Lower leg skin (tissue), 4 donors: Measurements from ENCODE around the gene KIAA0930. TPM values are rescaled to one million over a fixed set of nuclear protein-coding genes. Genes with fewer than 3 reads are reported as not detected.

Experiments used
- DNase-seq, 2 donors: peaks; one replicate each; pipeline ENCODE4 v3.0.0-alpha.2; 2019; ENCODE audit warnings: low spot score in 2 of 2
- H3K4me3 ChIP-seq: fragments of 200-600 bp; sonication (generic); 2 replicates; pipeline ENCODE4 v1.5.1; 2017; ENCODE audit warnings: mild to moderate bottlenecking, low read depth; ENCODE audit not compliant: poor library complexity, severe bottlenecking
- POLR2A ChIP-seq, 2 donors: fragments of 450-650 bp; IDR thresholded peaks; one replicate each; pipeline ENCODE4 v1.6.1; 2016 to 2017; ENCODE audit warnings: antibody characterized with exemption in 2 of 2, mild to moderate bottlenecking in 1 of 2, moderate library complexity in 1 of 2
- WGBS, 2 donors: methylation state at CpG; one replicate each; pipeline ENCODE4 v1.1.5; 2018; 5-methylcytosine and 5-hydroxymethylcytosine counted together
- intact Hi-C: fragments of 100-400 bp; cut with DNase I; formaldehyde crosslinking; loops from one replicate; pipeline ENCODE4 v1.15.0; 2023; ENCODE audit warnings: low total_unique reads
- total RNA-seq, 4 donors: library from RNA; depleted of rRNA; stranded (reverse); fragments of >200 nt; gene quantifications; one replicate each; pipeline ENCODE4 v1.1.0, GENCODE V29; 2016
- TF ChIP-seq, protein P1 (sequence below), 3 donors: fragments of 450-650 bp; IDR thresholded peaks; one replicate each; pipeline ENCODE4 v1.5.1; 2016; ENCODE audit warnings: antibody characterized with exemption in 3 of 3, mild to moderate bottlenecking in 3 of 3, moderate library complexity in 2 of 3

KIAA0930 gene
- total RNA-seq, 4 donors from 2014 or later, result 47.6 to 143 (median 96.8) TPM

- intact Hi-C loops, result no loop called here
- TF ChIP-seq, protein P1, sequence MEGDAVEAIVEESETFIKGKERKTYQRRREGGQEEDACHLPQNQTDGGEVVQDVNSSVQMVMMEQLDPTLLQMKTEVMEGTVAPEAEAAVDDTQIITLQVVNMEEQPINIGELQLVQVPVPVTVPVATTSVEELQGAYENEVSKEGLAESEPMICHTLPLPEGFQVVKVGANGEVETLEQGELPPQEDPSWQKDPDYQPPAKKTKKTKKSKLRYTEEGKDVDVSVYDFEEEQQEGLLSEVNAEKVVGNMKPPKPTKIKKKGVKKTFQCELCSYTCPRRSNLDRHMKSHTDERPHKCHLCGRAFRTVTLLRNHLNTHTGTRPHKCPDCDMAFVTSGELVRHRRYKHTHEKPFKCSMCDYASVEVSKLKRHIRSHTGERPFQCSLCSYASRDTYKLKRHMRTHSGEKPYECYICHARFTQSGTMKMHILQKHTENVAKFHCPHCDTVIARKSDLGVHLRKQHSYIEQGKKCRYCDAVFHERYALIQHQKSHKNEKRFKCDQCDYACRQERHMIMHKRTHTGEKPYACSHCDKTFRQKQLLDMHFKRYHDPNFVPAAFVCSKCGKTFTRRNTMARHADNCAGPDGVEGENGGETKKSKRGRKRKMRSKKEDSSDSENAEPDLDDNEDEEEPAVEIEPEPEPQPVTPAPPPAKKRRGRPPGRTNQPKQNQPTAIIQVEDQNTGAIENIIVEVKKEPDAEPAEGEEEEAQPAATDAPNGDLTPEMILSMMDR (IDR thresholded peaks at IDR 0.05), result no peak
- H3K4me3 ChIP-seq, result no peak overlapping the region
- 82 to 90% methylated on average over 8 to 10 of the region's 10 CpGs for WGBS, 2 donors
- DNase-seq, result no peak
Observed at GRCh38 chr22:45233827-45234226, 6.9 kb downstream of the KIAA0930 start.

- 90 to 92% methylated on average over 9 to 10 of the region's 10 CpGs for WGBS, 2 donors
- no peak overlapping the region for H3K4me3 ChIP-seq
- TF ChIP-seq, protein P1 (IDR thresholded peaks at IDR 0.05), result no peak
- no peak for TF ChIP-seq POLR2A (IDR thresholded peaks at IDR 0.05)
- no peak for DNase-seq
- intact Hi-C loops, result no loop called here
Observed at GRCh38 chr22:45233386-45233785, 7.3 kb downstream of the KIAA0930 start.

- WGBS, 2 donors, result 33 to 65% methylated on average over 2 of the region's 2 CpGs
- no peak for DNase-seq
Observed at GRCh38 chr22:45231293-45231692, 9.4 kb downstream of the KIAA0930 start.

DNA sequence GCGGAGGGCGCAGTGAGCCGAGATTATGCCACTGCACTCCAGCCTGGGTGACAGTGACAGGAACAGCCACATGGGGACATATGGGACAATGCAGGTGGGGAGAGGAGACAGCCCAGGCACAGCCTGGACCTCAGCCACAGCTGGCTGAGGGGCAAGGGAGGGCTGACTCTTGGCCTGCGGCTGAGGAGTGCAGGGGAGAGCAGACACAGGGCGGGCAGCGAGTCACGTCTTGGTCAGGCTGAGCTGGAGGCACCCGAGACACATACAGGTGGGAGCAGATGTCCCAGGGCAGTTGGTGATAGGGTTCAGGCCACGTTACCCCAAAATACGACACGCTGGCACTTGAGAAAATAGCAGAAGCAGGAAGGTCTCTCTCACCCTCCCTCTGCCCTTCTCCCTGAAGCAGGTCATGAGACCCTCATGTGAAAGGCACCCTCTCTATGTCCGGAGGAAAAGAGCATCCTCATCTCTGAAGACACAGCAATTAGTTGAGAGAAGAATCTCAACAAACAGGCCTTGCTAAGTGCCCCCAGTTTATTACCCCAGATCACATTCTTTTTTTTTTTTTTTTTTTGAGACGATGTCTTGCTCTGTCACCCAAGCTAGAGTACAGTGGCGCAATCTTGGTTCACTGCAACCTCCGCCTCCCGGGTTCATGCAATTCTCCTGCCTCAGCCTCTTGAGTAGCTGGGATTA, 10.5 kb downstream of the KIAA0930 start:
- DNase-seq, result no peak
- WGBS, 2 donors, result 73 to 87% methylated on average over 16 of the region's 16 CpGs
- intact Hi-C loops, result no loop called here
- TF ChIP-seq, protein P1 (IDR thresholded peaks at IDR 0.05), result no peak
- no peak for TF ChIP-seq POLR2A (IDR thresholded peaks at IDR 0.05)
- H3K4me3 ChIP-seq, result no peak overlapping the region

More at GRCh38 chr22:45231293-45231692, 9.4 kb downstream of the KIAA0930 start:
- no peak overlapping the region for H3K4me3 ChIP-seq
- TF ChIP-seq, protein P1 (IDR thresholded peaks at IDR 0.05), result no peak
- no peak for TF ChIP-seq POLR2A (IDR thresholded peaks at IDR 0.05)
- intact Hi-C loops, result no loop called here

GRCh38 chr22:45229181-45229580, 11.5 kb downstream of the KIAA0930 start:
- 94 to 95% methylated on average over 9 of the region's 13 CpGs for WGBS, 2 donors
- TF ChIP-seq, protein P1 (IDR thresholded peaks at IDR 0.05), result no peak
- no peak for TF ChIP-seq POLR2A (IDR thresholded peaks at IDR 0.05)
- intact Hi-C loops, result no loop called here

GRCh38 chr22:45228401-45228754, 12.3 kb downstream of the KIAA0930 start:
- TF ChIP-seq, protein P1 (IDR thresholded peaks at IDR 0.05), result no peak
- TF ChIP-seq POLR2A (IDR thresholded peaks at IDR 0.05), result no peak
- intact Hi-C loops, result no loop called here
- DNase-seq, result no peak
- 92 to 96% methylated on average over 8 of the region's 8 CpGs for WGBS, 2 donors
- no peak overlapping the region for H3K4me3 ChIP-seq

More at GRCh38 chr22:45229181-45229580, 11.5 kb downstream of the KIAA0930 start:
- DNase-seq, result no peak
- H3K4me3 ChIP-seq, result no peak overlapping the region
